GM12801 (cell line): ENCODE measurements around the gene SHISA9.

Experiments
- CTCF ChIP-seq: IDR thresholded peaks from one replicate; pipeline ENCODE4 v1.5.1; 2011; ENCODE audit warnings: control low read depth; ENCODE audit not compliant: insufficient read length; ENCODE audit errors: extremely low read depth

The SHISA9 gene

GRCh38 chr16:13139661-13140241 lies 238.4 kb downstream of the SHISA9 start:
- no peak for TF ChIP-seq CTCF

GRCh38 chr16:13143551-13143950 lies 242.2 kb downstream of the SHISA9 start:
- TF ChIP-seq CTCF: no peak

GRCh38 chr16:13146829-13147228 lies 245.4 kb downstream of the SHISA9 start:
- TF ChIP-seq CTCF: no peak

- TF ChIP-seq CTCF: no peak
Measured at GRCh38 chr16:13148294-13148693, 246.9 kb downstream of the SHISA9 start.

- no peak for TF ChIP-seq CTCF
Measured at GRCh38 chr16:13148836-13149235, 247.4 kb downstream of the SHISA9 start.

- TF ChIP-seq CTCF: no peak
Measured at GRCh38 chr16:13150181-13150885, 248.9 kb downstream of the SHISA9 start.

GRCh38 chr16:13153696-13154095 lies 252.3 kb downstream of the SHISA9 start:
- no peak for TF ChIP-seq CTCF
